GM21528 (cell line): ENCODE measurements around the gene CPHXL.

Experiments used
- ATAC-seq: cut with Tn5 transposase; IDR thresholded peaks from one replicate; pipeline ENCODE4 v1.9.1; 2021; ENCODE audit warnings: mild to moderate bottlenecking, moderate library complexity; ENCODE audit not compliant: unreplicated experiment, low FRiP score

Gene CPHXL

DNA sequence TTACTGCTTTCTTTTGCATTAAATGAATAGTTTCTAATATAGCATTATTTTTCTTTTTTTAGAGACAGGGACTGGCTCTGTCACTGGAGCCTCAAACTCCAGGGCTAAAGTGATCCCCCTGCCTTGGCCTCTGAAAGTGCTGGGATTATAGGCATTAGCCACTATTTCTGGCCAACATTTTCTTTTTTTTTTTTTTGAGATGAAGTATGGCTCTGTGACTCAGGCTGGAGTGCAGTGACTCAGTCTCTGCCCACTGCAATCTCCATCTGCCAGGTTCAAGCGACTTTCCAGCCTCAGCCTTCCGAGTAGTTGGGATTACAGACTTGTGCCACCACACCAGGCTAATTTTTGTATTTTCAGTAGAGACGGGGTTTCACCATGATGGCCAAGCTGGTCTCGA lies 23.0 kb downstream of the CPHXL start:
- no peak for ATAC-seq

DNA sequence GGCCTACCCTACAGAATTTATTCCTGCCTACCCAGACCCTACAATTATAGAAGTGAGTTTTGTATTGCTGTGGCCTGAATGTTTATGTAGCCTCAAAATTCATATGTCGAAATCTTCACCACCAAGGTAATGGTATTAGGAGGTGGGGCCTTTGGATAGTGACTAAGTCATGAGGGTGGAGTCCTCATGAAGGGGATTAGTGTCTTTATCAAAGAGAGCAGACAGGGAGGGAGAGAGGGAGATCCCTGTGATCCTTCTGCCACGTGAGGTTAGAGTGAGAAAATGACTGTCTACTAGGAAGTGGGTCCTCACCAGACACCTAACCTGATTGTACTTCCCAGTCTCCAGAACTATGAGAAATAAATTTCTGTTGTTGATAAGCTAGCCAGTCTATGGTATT lies 24.0 kb downstream of the CPHXL start:
- no peak for ATAC-seq

DNA sequence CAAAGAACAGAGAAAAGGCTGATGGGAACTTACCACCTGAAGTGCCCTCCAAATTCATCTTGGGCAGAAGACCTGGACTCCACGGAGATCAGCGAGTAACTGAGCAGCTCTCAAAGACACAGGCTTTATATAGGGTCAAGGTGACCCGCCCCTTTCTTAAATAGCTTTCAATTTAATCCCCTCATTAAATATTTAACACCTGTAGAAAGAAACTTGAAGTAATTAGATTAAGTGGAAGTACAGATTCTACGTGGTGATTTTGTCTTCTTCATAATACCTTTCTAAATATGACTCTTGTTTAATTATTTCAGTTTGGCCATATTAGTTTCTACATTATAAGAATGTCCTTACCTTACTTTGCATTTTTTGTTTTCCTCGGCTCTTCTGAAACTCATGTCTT lies 24.9 kb downstream of the CPHXL start, which contains the start of gene DUXB:
Gene DUXB, minus strand, starts transcription at position 101 of the 400 bp plus-strand sequence. Its CDS starts 43 bp downstream, at position 58.
- no peak for ATAC-seq

DNA sequence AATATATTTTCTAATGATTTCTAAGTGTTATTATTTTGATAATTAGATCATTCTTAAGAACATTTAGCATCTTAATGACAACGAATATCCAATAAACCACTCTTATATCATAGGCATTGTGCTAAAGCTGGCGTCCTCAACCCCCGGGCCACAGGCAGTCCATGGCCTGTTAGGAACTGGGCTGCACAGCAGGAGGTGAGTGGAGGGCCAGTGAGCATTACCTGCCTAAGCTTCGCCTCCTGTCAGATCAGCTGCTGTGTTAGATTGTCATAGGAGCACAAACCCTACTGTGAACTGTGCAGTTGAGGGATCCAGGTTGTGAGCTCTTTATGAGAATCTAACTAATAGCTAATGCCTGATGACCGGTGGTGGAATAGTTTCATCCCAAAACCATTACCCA lies 28.7 kb downstream of the CPHXL start:
- no peak for ATAC-seq

DNA sequence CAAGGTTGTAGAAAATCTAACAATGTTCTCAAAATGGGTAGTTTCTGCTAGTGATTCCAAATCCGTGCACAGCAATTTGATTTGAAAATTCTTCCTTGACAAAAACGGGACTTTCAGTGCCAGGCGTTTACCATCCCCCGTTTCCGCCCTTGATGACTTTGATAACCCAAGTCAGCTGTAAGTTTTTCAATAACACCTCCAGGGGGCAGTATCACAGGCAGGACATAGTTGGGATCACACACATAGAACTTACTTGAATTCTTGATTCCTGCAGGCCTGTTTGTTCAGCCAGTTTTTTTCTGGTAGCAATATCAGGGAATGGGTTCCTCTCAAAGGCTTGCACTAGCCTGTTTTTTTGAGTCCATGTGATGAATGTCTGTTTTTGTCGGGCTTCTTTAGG lies 30.6 kb downstream of the CPHXL start:
- no peak for ATAC-seq

DNA sequence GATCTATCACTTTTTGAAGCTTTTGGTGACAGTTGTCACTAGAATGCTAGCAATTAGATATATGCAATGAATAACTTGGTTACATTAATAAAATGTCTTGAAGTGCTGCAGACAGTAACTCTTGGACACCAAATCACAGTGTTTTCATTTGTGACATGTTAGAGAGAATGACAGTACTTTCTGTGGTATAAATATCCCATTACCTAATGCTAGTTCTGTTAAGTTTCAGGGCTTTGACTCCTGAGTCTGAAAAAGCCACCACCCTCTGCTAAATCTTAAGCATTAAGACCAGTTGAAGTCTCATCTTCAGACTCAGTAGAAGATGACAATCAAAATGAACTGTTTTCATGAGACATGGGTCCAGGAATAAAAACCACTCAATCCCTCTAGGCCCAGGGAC lies 38.9 kb downstream of the CPHXL start:
- ATAC-seq = no peak

DNA sequence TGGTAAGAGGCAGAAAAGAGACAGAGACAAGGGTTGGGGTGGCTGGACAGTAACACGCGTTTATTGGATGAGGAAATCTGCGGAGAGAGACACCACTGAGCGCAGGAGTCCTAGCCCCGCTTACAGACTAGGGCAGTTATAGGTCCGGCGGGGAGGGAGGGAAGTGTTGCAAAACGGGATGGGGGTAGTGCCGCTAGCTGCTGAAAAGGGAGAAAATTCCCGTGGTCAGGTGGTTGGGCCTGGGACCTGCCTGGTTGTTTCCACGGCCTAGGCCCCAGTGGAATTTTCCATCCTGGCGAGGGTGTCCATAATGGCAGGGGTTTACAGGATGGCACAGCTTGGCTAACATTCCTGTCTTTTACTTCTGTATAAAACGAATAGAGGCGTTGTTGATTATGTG lies 44.0 kb downstream of the CPHXL start:
- ATAC-seq = no peak

DNA sequence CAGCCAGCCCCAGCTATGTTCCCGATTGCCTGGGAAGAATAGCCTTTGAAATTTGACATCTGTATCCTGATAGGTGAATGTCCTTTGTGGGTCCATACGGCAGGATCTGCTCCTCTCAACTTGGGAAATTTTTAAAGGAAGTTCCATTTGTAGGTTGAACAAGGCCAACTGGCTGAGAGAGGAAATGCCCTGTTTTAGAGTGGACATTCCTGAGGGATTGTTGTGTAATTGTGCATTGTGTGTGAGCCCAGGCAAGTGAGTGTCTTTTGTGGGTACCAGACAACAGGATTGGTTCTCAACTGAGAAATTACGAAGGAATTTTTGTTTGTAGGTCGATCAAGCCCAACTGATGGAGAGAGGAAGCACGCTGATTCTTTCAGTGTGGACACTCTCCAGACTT lies 46.9 kb downstream of the CPHXL start:
- no peak for ATAC-seq

DNA sequence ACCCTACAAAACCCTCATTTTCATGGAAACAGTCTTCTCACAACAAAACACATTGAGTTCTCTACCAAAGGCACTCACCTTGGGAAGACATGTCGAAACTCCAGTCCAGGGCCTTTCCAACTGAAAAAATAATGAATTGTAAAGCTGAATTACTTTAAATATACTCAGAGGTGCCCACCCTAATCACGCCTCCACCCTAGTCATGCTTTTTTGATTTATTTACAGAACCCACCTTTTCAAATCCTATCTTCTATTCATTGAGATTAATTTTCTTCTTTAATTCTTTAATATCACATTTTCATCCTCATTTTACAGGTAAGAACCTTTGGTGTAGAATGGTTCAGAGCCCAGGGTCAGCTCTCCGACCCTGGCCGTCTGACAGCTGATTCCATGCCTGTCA lies 49.4 kb downstream of the CPHXL start, which contains the start of gene CPHXL2:
Gene CPHXL2, minus strand, starts transcription at position 101 of the 400 bp plus-strand sequence. Its CDS starts 10 bp downstream, at position 91.
- ATAC-seq = no peak

DNA sequence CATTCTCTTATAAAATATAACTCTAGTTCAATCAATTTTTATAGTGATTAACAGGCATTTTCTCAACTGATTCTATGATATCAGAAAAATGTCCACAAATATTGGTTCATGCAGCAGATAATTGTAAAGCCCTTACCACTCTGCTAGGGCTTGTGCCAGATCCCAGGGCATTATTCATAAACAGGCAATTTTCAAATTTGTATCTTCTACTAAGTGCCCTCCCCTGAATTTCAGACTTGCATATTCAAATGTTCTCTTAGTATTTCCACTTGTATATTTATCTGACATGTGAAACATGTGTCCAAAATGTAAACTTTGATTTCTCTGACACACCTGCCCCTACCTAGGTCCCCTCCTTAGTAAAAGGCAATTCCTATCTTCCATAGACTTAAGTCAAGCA lies 58.8 kb downstream of the CPHXL start:
- ATAC-seq = no peak
